MG63 (cell line): ENCODE results near the gene CTF1. TPM values are rescaled to one million over a fixed set of nuclear protein-coding genes. Genes with fewer than 3 reads are reported as not detected.
"Not testable (repeated sequence)": the region's sequence is repeated elsewhere in the genome, so short reads cannot be mapped to it uniquely, and the experiment has no call there.

Source experiments
- DNase-seq: peaks from one replicate; pipeline ENCODE4 v3.0.0-alpha.2; 2020
- H3K27me3 ChIP-seq: fragments of 250-450 bp; sonication (Bioruptor Pico); 2 replicates; pipeline ENCODE4 v1.5.1; 2020; ENCODE audit warnings: mild to moderate bottlenecking, moderate library complexity
- H3K36me3 ChIP-seq: fragments of 250-450 bp; sonication (Bioruptor Pico); 2 replicates; pipeline ENCODE4 v1.5.1; 2020; ENCODE audit warnings: mild to moderate bottlenecking, moderate library complexity
- H3K4me3 ChIP-seq: fragments of 250-450 bp; sonication (Bioruptor Pico); 2 replicates; pipeline ENCODE4 v1.5.1; 2020; ENCODE audit warnings: mild to moderate bottlenecking, moderate library complexity
- H3K9me3 ChIP-seq: fragments of 250-450 bp; sonication (Bioruptor Pico); 2 replicates; pipeline ENCODE4 v1.5.1; 2020; ENCODE audit warnings: mild to moderate bottlenecking, moderate library complexity
- total RNA-seq: library from RNA; depleted of rRNA; stranded (reverse); fragments of >200 nt; shearing (Covaris generic); gene quantifications from 2 replicates; pipeline ENCODE4 v1.2.3, GENCODE V29; 2014; ENCODE audit warnings: low replicate concordance; rRNA removed

CTF1 gene
- not detected in 2 replicates for total RNA-seq

DNA sequence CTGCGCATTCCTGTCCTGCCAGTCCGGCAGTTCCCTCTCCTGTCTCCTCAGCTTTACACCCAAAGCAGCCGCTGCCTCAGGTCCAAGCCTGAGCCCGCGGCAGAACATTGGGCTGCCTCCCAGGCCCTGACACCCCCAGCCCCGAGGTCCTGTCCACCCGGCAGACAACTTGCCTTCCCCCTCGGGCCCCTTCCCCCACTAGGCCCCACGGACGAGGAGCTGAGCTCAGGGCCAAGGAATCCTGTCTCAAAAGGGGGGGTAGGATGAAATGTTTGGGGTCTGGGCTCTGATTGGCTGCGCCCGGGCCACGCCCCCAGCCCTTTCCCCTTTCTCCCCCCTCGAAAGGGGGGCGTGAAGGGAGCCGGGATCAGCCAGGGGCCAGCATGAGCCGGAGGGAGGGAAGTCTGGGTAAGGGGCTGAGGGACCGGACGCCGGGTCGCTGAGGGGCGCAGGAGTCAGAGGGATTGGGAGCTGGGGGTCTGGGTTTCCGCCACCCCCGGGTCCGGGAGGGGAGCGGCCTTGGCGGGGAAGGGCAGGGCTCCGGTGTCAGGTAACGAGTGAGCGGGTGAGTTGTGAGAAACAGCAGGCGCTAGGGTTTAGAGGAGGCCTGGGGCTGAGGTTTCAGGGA is at the start of gene CTF1:
TSS of gene CTF1 (plus strand) at position 354 of the 628 bp plus-strand sequence. CDS start at position 384, 30 bp downstream.
- no peak for DNase-seq
- Histone ChIP-seq H3K36me3 (peaks cover 13% of the 10 kb centered on the region), H3K9me3 (no peaks in the 10 kb centered on the region), H3K4me3 (no peak within 1 kb of the TSS), H3K27me3 (no peaks in the 10 kb centered on the region)

- DNase-seq = no peak
- Histone ChIP-seq H3K4me3 (no peak overlapping the region), H3K36me3 (no peaks in the 10 kb centered on the region; the same call in none of the 2 replicates), H3K27me3 (no peaks in the 10 kb centered on the region), H3K9me3 (no peaks in the 10 kb centered on the region)
These were observed 49.6 kb upstream of the CTF1 start for GRCh38 chr16:30846649-30847402.

GRCh38 chr16:30850246-30850645 is 46.2 kb upstream of the CTF1 start:
- Histone ChIP-seq H3K36me3 (peaks cover 4% of the 10 kb centered on the region), H3K9me3 (no peaks in the 10 kb centered on the region), H3K27me3 (no peaks in the 10 kb centered on the region), H3K4me3 (no peak overlapping the region)
- no peak for DNase-seq

- Histone ChIP-seq H3K4me3 (no peak overlapping the region), H3K36me3 (peaks cover 4% of the 10 kb centered on the region), H3K9me3 (no peaks in the 10 kb centered on the region), H3K27me3 (no peaks in the 10 kb centered on the region)
- no peak for DNase-seq
These were observed 42.7 kb upstream of the CTF1 start for GRCh38 chr16:30853758-30854157.

GRCh38 chr16:30858111-30858495 is 38.3 kb upstream of the CTF1 start:
- peaks cover 4% of the 10 kb centered on the region for H3K36me3 ChIP-seq
- no peak for DNase-seq
- no peak overlapping the region for H3K4me3 ChIP-seq
- no peaks in the 10 kb centered on the region for H3K27me3 ChIP-seq
- peaks cover 3% of the 10 kb centered on the region; the same call in 1 of the 2 replicates for H3K9me3 ChIP-seq

GRCh38 chr16:30858829-30859423 is 37.5 kb upstream of the CTF1 start:
- Histone ChIP-seq H3K9me3 (peaks cover 5% of the 10 kb centered on the region; the same call in 1 of the 2 replicates), H3K4me3 (no peak overlapping the region), H3K27me3 (no peaks in the 10 kb centered on the region), H3K36me3 (peaks cover under 1% of the 10 kb centered on the region)
- DNase-seq = no peak

DNA sequence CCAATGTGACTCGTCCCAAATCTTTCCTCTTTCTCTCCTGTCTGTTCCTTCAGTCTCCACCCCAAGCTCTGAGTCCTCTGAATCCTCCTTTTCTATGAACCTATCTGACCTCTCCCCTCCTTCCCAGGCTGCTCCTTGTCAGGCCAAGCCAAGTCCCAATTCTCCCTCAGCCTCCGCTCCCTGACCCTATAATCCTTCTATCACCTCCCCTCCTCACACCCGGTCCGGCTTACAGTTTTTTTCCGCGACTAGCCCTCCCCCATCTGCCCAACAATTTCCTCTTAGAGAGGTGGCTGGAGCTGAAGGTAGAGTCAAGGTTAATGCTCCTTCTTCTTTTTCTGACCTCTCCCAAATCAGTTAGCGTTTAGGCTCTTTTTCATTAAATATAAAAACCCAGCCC is 35.7 kb upstream of the CTF1 start:
- not testable (repeated sequence) for DNase-seq, H3K36me3 ChIP-seq, H3K9me3 ChIP-seq, H3K4me3 ChIP-seq, H3K27me3 ChIP-seq

DNA sequence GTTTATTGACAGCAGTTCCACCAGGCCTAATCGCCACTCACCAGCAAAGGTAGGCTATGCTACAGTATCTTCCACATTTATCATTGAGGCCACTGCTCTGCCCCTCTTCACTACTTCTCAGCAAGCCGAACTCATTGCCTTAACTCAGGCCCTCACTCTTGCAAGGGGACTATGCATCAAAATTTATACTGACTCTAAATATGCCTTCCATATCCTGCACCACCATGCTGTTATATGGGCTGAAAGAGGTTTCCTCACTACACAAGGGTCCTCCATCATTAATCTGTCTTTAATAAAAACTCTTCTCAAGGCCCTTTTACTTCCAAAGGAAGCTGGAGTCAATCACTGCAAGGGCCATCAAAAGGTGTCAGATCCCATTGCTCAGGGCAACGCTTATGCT is 33.2 kb upstream of the CTF1 start:
- not testable (repeated sequence) for H3K36me3 ChIP-seq, H3K9me3 ChIP-seq, H3K4me3 ChIP-seq, DNase-seq, H3K27me3 ChIP-seq

GRCh38 chr16:30866031-30866430 is 30.4 kb upstream of the CTF1 start:
- H3K4me3 ChIP-seq = no peak overlapping the region

GRCh38 chr16:30867747-30868146 is 28.7 kb upstream of the CTF1 start:
- peaks cover 5% of the 10 kb centered on the region; the same call in 1 of the 2 replicates for H3K9me3 ChIP-seq
- H3K27me3 ChIP-seq = no peaks in the 10 kb centered on the region
- no peak for DNase-seq

More at GRCh38 chr16:30866031-30866430, 30.4 kb upstream of the CTF1 start:
- Histone ChIP-seq H3K27me3 (no peaks in the 10 kb centered on the region), H3K9me3 (peaks cover 5% of the 10 kb centered on the region; the same call in 1 of the 2 replicates), H3K36me3 (no peaks in the 10 kb centered on the region)
- no peak for DNase-seq

GRCh38 chr16:30870904-30871303 is 25.5 kb upstream of the CTF1 start:
- no peak for DNase-seq
- no peaks in the 10 kb centered on the region for H3K27me3 ChIP-seq
- peaks cover 12% of the 10 kb centered on the region for H3K36me3 ChIP-seq
- H3K4me3 ChIP-seq = no peak overlapping the region
- H3K9me3 ChIP-seq = no peaks in the 10 kb centered on the region

More at GRCh38 chr16:30867747-30868146, 28.7 kb upstream of the CTF1 start:
- peaks cover 4% of the 10 kb centered on the region for H3K36me3 ChIP-seq
- no peak overlapping the region for H3K4me3 ChIP-seq

- H3K36me3 ChIP-seq = peaks cover 25% of the 10 kb centered on the region
- H3K9me3 ChIP-seq = no peaks in the 10 kb centered on the region
- DNase-seq = no peak
- no peaks in the 10 kb centered on the region for H3K27me3 ChIP-seq
- peak overlapping the region; percentile 84 for H3K4me3 ChIP-seq
These were observed 22.1 kb upstream of the CTF1 start for GRCh38 chr16:30874244-30874820.

- no peaks in the 10 kb centered on the region for H3K27me3 ChIP-seq
- peaks cover 28% of the 10 kb centered on the region for H3K36me3 ChIP-seq
- peak; percentile 95 for DNase-seq
- H3K9me3 ChIP-seq = no peaks in the 10 kb centered on the region
- H3K4me3 ChIP-seq = peak overlapping the region; percentile 84
These were observed 21.3 kb upstream of the CTF1 start for GRCh38 chr16:30874821-30875717.

- Histone ChIP-seq H3K27me3 (no peaks in the 10 kb centered on the region), H3K36me3 (peaks cover 31% of the 10 kb centered on the region), H3K9me3 (no peaks in the 10 kb centered on the region), H3K4me3 (peak overlapping the region; percentile 84)
- no peak for DNase-seq
These were observed 20.3 kb upstream of the CTF1 start for GRCh38 chr16:30875871-30876801.

DNA sequence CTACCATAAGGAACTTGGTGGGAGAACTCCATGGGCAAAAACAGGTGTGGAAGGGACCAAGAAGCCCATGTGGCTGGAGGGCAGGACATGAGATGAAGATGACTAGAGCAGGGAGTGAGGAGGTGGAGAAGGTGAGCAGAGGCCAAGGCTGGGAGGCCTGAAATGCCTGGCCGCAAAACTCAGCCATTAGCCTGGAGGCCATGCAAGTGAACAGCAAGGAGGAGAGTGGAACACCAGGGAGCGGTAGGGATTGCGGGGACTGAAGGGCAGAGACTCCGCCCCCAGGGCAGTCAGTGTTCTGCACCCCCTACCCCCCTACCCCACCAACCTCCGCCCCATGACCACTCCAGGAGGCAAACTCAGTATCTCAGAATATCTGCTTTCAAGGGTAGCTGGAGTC is 19.5 kb upstream of the CTF1 start:
- Histone ChIP-seq H3K36me3 (peaks cover 33% of the 10 kb centered on the region), H3K27me3 (no peaks in the 10 kb centered on the region), H3K4me3 (peak overlapping the region; percentile 84), H3K9me3 (no peaks in the 10 kb centered on the region)
- DNase-seq = no peak
